ENCODE data around the gene CARM1.

Gene CARM1

GRCh38 chr19:10907925-10908324 is 36.6 kb downstream of the CARM1 start:
- H3K27ac ChIP-seq (ENCODE audit: low read depth in 2 of 2, low read length in 2 of 2): no peak overlapping the region
- no peaks in the 10 kb centered on the region for H3K9me3 ChIP-seq (ENCODE audit: control insufficient read depth in 2 of 2, low read length in 2 of 2)
- H3K36me3 ChIP-seq (ENCODE audit: control insufficient read depth in 2 of 2, insufficient read depth in 2 of 2, low read length in 2 of 2): peaks cover 37 to 38% of the 10 kb centered on the region in 2 donors
- H3K9ac ChIP-seq (ENCODE audit: low read depth in 1 of 2, low read length in 2 of 2): no peak overlapping the region
- no peaks in the 10 kb centered on the region for H3K4me1 ChIP-seq (ENCODE audit: control insufficient read depth in 2 of 2, insufficient read depth in 2 of 2, low read length in 2 of 2)
- H3K4me3 ChIP-seq (ENCODE audit: low read length in 2 of 2): no peak overlapping the region
- H3K27me3 ChIP-seq (ENCODE audit: control insufficient read depth in 2 of 2, insufficient read depth in 2 of 2, low read length in 2 of 2): no peaks in the 10 kb centered on the region

- Histone ChIP-seq H3K9me3 (ENCODE audit: control insufficient read depth in 2 of 2, low read length in 2 of 2) (no peaks in the 10 kb centered on the region), H3K36me3 (ENCODE audit: control insufficient read depth in 2 of 2, insufficient read depth in 2 of 2, low read length in 2 of 2) (peaks cover 38% of the 10 kb centered on the region in 2 donors), H3K4me3 (ENCODE audit: low read length in 2 of 2) (no peak overlapping the region), H3K27ac (ENCODE audit: low read depth in 2 of 2, low read length in 2 of 2) (no peak overlapping the region), H3K9ac (ENCODE audit: low read depth in 1 of 2, low read length in 2 of 2) (no peak overlapping the region), H3K4me1 (ENCODE audit: control insufficient read depth in 2 of 2, insufficient read depth in 2 of 2, low read length in 2 of 2) (no peaks in the 10 kb centered on the region), H3K27me3 (ENCODE audit: control insufficient read depth in 2 of 2, insufficient read depth in 2 of 2, low read length in 2 of 2) (no peaks in the 10 kb centered on the region)
Observed at GRCh38 chr19:10908380-10908960, 37.1 kb downstream of the CARM1 start.

GRCh38 chr19:10911579-10912363 is 40.4 kb downstream of the CARM1 start:
- Histone ChIP-seq H3K9ac (ENCODE audit: low read depth in 1 of 2, low read length in 2 of 2) (no peak overlapping the region), H3K4me3 (ENCODE audit: low read length in 2 of 2) (no peak overlapping the region), H3K4me1 (ENCODE audit: control insufficient read depth in 2 of 2, insufficient read depth in 2 of 2, low read length in 2 of 2) (no peaks in the 10 kb centered on the region), H3K9me3 (ENCODE audit: control insufficient read depth in 2 of 2, low read length in 2 of 2) (no peaks in the 10 kb centered on the region), H3K36me3 (ENCODE audit: control insufficient read depth in 2 of 2, insufficient read depth in 2 of 2, low read length in 2 of 2) (peaks cover 44 to 54% of the 10 kb centered on the region in 2 donors), H3K27me3 (ENCODE audit: control insufficient read depth in 2 of 2, insufficient read depth in 2 of 2, low read length in 2 of 2) (no peaks in the 10 kb centered on the region), H3K27ac (ENCODE audit: low read depth in 2 of 2, low read length in 2 of 2) (no peak overlapping the region)

- Histone ChIP-seq H3K4me3 (ENCODE audit: low read length in 2 of 2) (no peak overlapping the region), H3K27me3 (ENCODE audit: control insufficient read depth in 2 of 2, insufficient read depth in 2 of 2, low read length in 2 of 2) (no peaks in the 10 kb centered on the region), H3K27ac (ENCODE audit: low read depth in 2 of 2, low read length in 2 of 2) (no peak overlapping the region), H3K36me3 (ENCODE audit: control insufficient read depth in 2 of 2, insufficient read depth in 2 of 2, low read length in 2 of 2) (peaks cover 41 to 51% of the 10 kb centered on the region in 2 donors), H3K9me3 (ENCODE audit: control insufficient read depth in 2 of 2, low read length in 2 of 2) (no peaks in the 10 kb centered on the region), H3K4me1 (ENCODE audit: control insufficient read depth in 2 of 2, insufficient read depth in 2 of 2, low read length in 2 of 2) (no peaks in the 10 kb centered on the region), H3K9ac (ENCODE audit: low read depth in 1 of 2, low read length in 2 of 2) (no peak overlapping the region)
Observed at GRCh38 chr19:10912619-10913018, 41.3 kb downstream of the CARM1 start.

- no peak overlapping the region for H3K4me3 ChIP-seq (ENCODE audit: low read length in 2 of 2)
- H3K27me3 ChIP-seq (ENCODE audit: control insufficient read depth in 2 of 2, insufficient read depth in 2 of 2, low read length in 2 of 2): no peaks in the 10 kb centered on the region
- no peaks in the 10 kb centered on the region for H3K9me3 ChIP-seq (ENCODE audit: control insufficient read depth in 2 of 2, low read length in 2 of 2)
- no peak overlapping the region for H3K9ac ChIP-seq (ENCODE audit: low read depth in 1 of 2, low read length in 2 of 2)
- no peaks in the 10 kb centered on the region for H3K4me1 ChIP-seq (ENCODE audit: control insufficient read depth in 2 of 2, insufficient read depth in 2 of 2, low read length in 2 of 2)
- peaks cover 34 to 50% of the 10 kb centered on the region in 2 donors for H3K36me3 ChIP-seq (ENCODE audit: control insufficient read depth in 2 of 2, insufficient read depth in 2 of 2, low read length in 2 of 2)
- H3K27ac ChIP-seq (ENCODE audit: low read depth in 2 of 2, low read length in 2 of 2): no peak overlapping the region
Observed at GRCh38 chr19:10913716-10914340, 42.5 kb downstream of the CARM1 start.

- H3K9me3 ChIP-seq (ENCODE audit: control insufficient read depth in 2 of 2, low read length in 2 of 2): no peaks in the 10 kb centered on the region
- no peak overlapping the region for H3K9ac ChIP-seq (ENCODE audit: low read depth in 1 of 2, low read length in 2 of 2)
- peaks cover 44 to 49% of the 10 kb centered on the region in 2 donors for H3K36me3 ChIP-seq (ENCODE audit: control insufficient read depth in 2 of 2, insufficient read depth in 2 of 2, low read length in 2 of 2)
- no peak overlapping the region for H3K27ac ChIP-seq (ENCODE audit: low read depth in 2 of 2, low read length in 2 of 2)
- H3K27me3 ChIP-seq (ENCODE audit: control insufficient read depth in 2 of 2, insufficient read depth in 2 of 2, low read length in 2 of 2): no peaks in the 10 kb centered on the region
- H3K4me3 ChIP-seq (ENCODE audit: low read length in 2 of 2): no peak overlapping the region
- H3K4me1 ChIP-seq (ENCODE audit: control insufficient read depth in 2 of 2, insufficient read depth in 2 of 2, low read length in 2 of 2): no peaks in the 10 kb centered on the region
Observed at GRCh38 chr19:10915130-10916091, 44.1 kb downstream of the CARM1 start.

GRCh38 chr19:10916602-10917001 is 45.2 kb downstream of the CARM1 start:
- H3K36me3 ChIP-seq (ENCODE audit: control insufficient read depth in 2 of 2, insufficient read depth in 2 of 2, low read length in 2 of 2): peaks cover 40 to 55% of the 10 kb centered on the region in 2 donors
- H3K9me3 ChIP-seq (ENCODE audit: control insufficient read depth in 2 of 2, low read length in 2 of 2): no peaks in the 10 kb centered on the region
- no peak overlapping the region for H3K4me3 ChIP-seq (ENCODE audit: low read length in 2 of 2)
- H3K27ac ChIP-seq (ENCODE audit: low read depth in 2 of 2, low read length in 2 of 2): no peak overlapping the region
- H3K27me3 ChIP-seq (ENCODE audit: control insufficient read depth in 2 of 2, insufficient read depth in 2 of 2, low read length in 2 of 2): no peaks in the 10 kb centered on the region
- no peaks in the 10 kb centered on the region for H3K4me1 ChIP-seq (ENCODE audit: control insufficient read depth in 2 of 2, insufficient read depth in 2 of 2, low read length in 2 of 2)
- no peak overlapping the region for H3K9ac ChIP-seq (ENCODE audit: low read depth in 1 of 2, low read length in 2 of 2)

- no peaks in the 10 kb centered on the region for H3K4me1 ChIP-seq (ENCODE audit: control insufficient read depth in 2 of 2, insufficient read depth in 2 of 2, low read length in 2 of 2)
- no peaks in the 10 kb centered on the region for H3K27me3 ChIP-seq (ENCODE audit: control insufficient read depth in 2 of 2, insufficient read depth in 2 of 2, low read length in 2 of 2)
- H3K36me3 ChIP-seq (ENCODE audit: control insufficient read depth in 2 of 2, insufficient read depth in 2 of 2, low read length in 2 of 2): peaks cover 38 to 52% of the 10 kb centered on the region in 2 donors
- H3K9ac ChIP-seq (ENCODE audit: low read depth in 1 of 2, low read length in 2 of 2): no peak overlapping the region
- no peak overlapping the region for H3K4me3 ChIP-seq (ENCODE audit: low read length in 2 of 2)
- H3K9me3 ChIP-seq (ENCODE audit: control insufficient read depth in 2 of 2, low read length in 2 of 2): no peaks in the 10 kb centered on the region
- H3K27ac ChIP-seq (ENCODE audit: low read depth in 2 of 2, low read length in 2 of 2): no peak overlapping the region
Observed at GRCh38 chr19:10918359-10918758, 47.0 kb downstream of the CARM1 start.

- Histone ChIP-seq H3K4me3 (ENCODE audit: low read length in 2 of 2) (no peak overlapping the region), H3K27ac (ENCODE audit: low read depth in 2 of 2, low read length in 2 of 2) (no peak overlapping the region), H3K27me3 (ENCODE audit: control insufficient read depth in 2 of 2, insufficient read depth in 2 of 2, low read length in 2 of 2) (no peaks in the 10 kb centered on the region), H3K4me1 (ENCODE audit: control insufficient read depth in 2 of 2, insufficient read depth in 2 of 2, low read length in 2 of 2) (no peaks in the 10 kb centered on the region), H3K9me3 (ENCODE audit: control insufficient read depth in 2 of 2, low read length in 2 of 2) (no peaks in the 10 kb centered on the region), H3K9ac (ENCODE audit: low read depth in 1 of 2, low read length in 2 of 2) (no peak overlapping the region), H3K36me3 (ENCODE audit: control insufficient read depth in 2 of 2, insufficient read depth in 2 of 2, low read length in 2 of 2) (peaks cover 38 to 52% of the 10 kb centered on the region in 2 donors)
Observed at GRCh38 chr19:10919352-10920287, 48.3 kb downstream of the CARM1 start.
